Activated naive CD8-positive, alpha-beta T cell treated with anti-CD3 and anti-CD28 coated beads for 36 hours (primary cell): ENCODE results near the gene TTC4. TPM values are rescaled to one million over a fixed set of nuclear protein-coding genes. Genes with fewer than 3 reads are reported as not detected.

Experiments used
- DNase-seq: peaks from one replicate; pipeline ENCODE4 v3.0.0; 2021
- H3K27ac Mint-ChIP-seq: one replicate; pipeline ENCODE4 v1.8.0; 2022; ENCODE audit warnings: mild to moderate bottlenecking, moderate library complexity, mixed read lengths
- H3K27me3 Mint-ChIP-seq: one replicate; pipeline ENCODE4 v1.8.0; 2022; ENCODE audit warnings: mild to moderate bottlenecking, mixed read lengths
- H3K36me3 Mint-ChIP-seq: one replicate; pipeline ENCODE4 v1.8.0; 2021; ENCODE audit warnings: mild to moderate bottlenecking, mixed read lengths
- H3K4me1 Mint-ChIP-seq: one replicate; pipeline ENCODE4 v1.8.0; 2021; ENCODE audit warnings: mixed read lengths
- H3K4me3 Mint-ChIP-seq: one replicate; pipeline ENCODE4 v1.8.0; 2022; ENCODE audit warnings: mild to moderate bottlenecking, moderate library complexity, mixed read lengths
- H3K9me3 Mint-ChIP-seq: one replicate; pipeline ENCODE4 v1.8.0; 2022; ENCODE audit warnings: mixed read lengths
- total RNA-seq, 2 experiments: library from RNA; stranded (reverse); gene quantifications; one replicate each; pipeline ENCODE4 v1.2.3, GENCODE V29; 2021

TTC4 gene
- total RNA-seq, 2 experiments from 2014 or later: 40.1 to 41.4 TPM

- Mint-ChIP-seq H3K27ac (peak overlapping the region; percentile 94), H3K36me3 (peaks cover 18% of the 10 kb centered on the region), H3K9me3 (no peaks in the 10 kb centered on the region), H3K4me1 (peaks cover 29% of the 10 kb centered on the region), H3K4me3 (peak overlapping the region; percentile 91), H3K27me3 (no peaks in the 10 kb centered on the region)
- no peak for DNase-seq
Measured at GRCh38 chr1:54716299-54717047, 812 bp downstream of the TTC4 start.

DNA sequence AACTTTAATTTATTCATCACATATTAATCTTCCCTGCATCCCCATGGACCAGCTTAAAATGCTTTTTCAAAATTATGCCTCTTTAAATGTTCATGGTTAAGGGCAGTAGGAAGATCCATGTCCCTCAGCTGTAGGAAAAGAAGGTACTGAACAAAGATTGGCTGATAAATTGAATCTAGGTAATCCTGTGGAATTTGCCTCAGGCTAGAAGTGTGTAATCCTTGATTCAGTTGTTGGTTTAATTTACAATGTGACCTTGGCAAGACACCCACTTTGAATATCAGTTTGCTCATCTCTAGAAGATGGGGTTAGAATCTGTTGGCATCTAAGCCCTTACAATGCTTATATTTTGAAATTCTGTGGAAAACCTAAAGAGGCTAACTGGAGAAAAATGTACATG lies 6.1 kb downstream of the TTC4 start:
- Mint-ChIP-seq H3K4me1 (peaks cover 18% of the 10 kb centered on the region), H3K27me3 (no peaks in the 10 kb centered on the region), H3K36me3 (peaks cover 53% of the 10 kb centered on the region), H3K27ac (no peak overlapping the region), H3K4me3 (no peak overlapping the region), H3K9me3 (peaks cover 4% of the 10 kb centered on the region)
- DNase-seq: no peak

GRCh38 chr1:54723985-54724384 lies 8.3 kb downstream of the TTC4 start:
- H3K4me1 Mint-ChIP-seq: peaks cover 5% of the 10 kb centered on the region
- H3K36me3 Mint-ChIP-seq: peaks cover 55% of the 10 kb centered on the region
- no peak overlapping the region for H3K4me3 Mint-ChIP-seq
- peaks cover 4% of the 10 kb centered on the region for H3K9me3 Mint-ChIP-seq
- H3K27me3 Mint-ChIP-seq: no peaks in the 10 kb centered on the region
- DNase-seq: no peak
- H3K27ac Mint-ChIP-seq: no peak overlapping the region

DNA sequence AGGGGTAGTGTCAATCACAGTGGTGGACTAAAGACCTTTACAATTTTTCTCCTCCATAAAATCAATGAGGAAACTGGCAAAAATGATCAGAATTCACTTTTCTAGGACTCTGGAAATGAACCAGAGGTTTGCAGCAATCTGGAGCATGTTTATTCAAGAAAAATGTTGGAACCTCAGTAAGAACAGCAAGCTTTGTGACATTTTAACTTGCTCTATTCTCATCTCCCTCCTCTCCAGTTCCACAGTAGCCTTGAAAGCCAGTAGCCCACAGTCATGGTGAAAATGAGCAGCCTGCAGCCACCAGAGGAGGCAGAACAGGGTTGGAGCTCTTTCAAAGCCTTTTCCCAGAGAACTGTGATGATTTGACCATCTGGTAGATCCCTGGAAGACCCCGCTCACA lies 9.1 kb downstream of the TTC4 start:
- Mint-ChIP-seq H3K36me3 (peaks cover 54% of the 10 kb centered on the region), H3K4me3 (no peak overlapping the region), H3K4me1 (no peaks in the 10 kb centered on the region), H3K27ac (no peak overlapping the region), H3K9me3 (peaks cover 4% of the 10 kb centered on the region), H3K27me3 (no peaks in the 10 kb centered on the region)
- no peak for DNase-seq

- H3K27me3 Mint-ChIP-seq: no peaks in the 10 kb centered on the region
- no peak overlapping the region for H3K27ac Mint-ChIP-seq
- H3K36me3 Mint-ChIP-seq: peaks cover 57% of the 10 kb centered on the region
Measured at GRCh38 chr1:54728027-54728426, 12.4 kb downstream of the TTC4 start.

DNA sequence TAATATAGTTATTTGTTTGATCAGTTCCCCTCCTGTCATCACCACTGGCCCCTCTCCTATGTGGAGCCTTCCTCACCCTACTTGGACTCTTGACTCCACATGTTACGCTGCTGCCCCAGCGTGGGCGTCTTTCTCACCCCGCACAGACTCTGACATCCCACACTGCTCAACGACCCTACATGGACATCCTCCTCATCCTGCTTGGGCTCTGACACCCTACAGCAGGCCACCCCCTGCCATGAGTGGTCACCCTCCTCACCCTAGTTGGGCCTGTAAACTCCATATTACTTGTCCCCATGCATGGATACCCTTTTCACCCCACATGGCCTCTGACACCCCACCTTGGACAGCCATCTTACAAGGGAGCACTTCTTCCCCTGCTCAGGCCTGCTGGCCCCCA lies 21.0 kb downstream of the TTC4 start:
- H3K27ac Mint-ChIP-seq: no peak overlapping the region
- H3K9me3 Mint-ChIP-seq: no peaks in the 10 kb centered on the region
- no peak for DNase-seq
- no peaks in the 10 kb centered on the region for H3K4me1 Mint-ChIP-seq
- peaks cover 22% of the 10 kb centered on the region for H3K36me3 Mint-ChIP-seq
- H3K27me3 Mint-ChIP-seq: no peaks in the 10 kb centered on the region
- no peak overlapping the region for H3K4me3 Mint-ChIP-seq

More at GRCh38 chr1:54728027-54728426, 12.4 kb downstream of the TTC4 start:
- peaks cover 4% of the 10 kb centered on the region for H3K9me3 Mint-ChIP-seq
- no peak for DNase-seq
- H3K4me3 Mint-ChIP-seq: no peak overlapping the region
- H3K4me1 Mint-ChIP-seq: no peaks in the 10 kb centered on the region

DNA sequence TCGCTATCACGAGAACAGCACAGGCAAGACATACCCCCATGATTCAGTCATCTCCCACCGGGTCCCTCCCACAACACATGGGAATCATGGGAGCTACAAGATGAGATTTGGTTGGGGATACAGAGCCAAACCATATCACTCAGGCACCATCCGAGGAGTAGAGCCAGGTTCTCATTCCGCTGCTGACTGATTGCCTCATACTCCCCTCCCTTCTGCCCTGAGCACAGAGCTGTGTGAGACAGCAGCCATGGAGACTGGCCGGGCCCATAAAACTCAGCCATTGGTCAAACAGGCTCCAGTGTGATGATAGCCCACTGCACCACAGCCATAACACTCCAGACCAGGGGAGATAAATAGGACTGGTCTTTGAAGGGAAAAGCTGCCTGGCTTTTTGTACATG lies 22.6 kb downstream of the TTC4 start:
- H3K27ac Mint-ChIP-seq: no peak overlapping the region

DNA sequence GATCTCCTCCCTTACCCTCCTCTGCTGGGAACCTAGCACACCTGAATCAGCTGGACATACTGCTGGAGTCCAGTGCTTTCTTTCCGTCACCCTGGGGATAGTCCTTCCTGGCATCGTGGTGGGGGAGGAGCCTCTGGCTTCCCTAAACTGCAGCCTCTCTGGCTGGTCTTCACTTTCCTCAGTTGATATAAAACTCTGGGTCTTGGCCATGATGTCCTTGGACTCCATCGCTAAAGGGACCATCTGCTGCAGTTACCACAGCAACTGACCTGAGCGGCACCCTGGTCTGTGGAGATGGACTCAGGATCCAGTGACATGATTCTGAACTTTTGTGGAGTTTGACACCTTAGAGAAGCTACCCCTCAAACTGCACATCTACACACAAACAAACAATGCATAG lies 25.9 kb downstream of the TTC4 start:
- H3K4me3 Mint-ChIP-seq: no peak overlapping the region
- no peaks in the 10 kb centered on the region for H3K9me3 Mint-ChIP-seq
- peaks cover 20% of the 10 kb centered on the region for H3K36me3 Mint-ChIP-seq
- H3K27me3 Mint-ChIP-seq: no peaks in the 10 kb centered on the region
- no peak overlapping the region for H3K27ac Mint-ChIP-seq
- no peak for DNase-seq
- H3K4me1 Mint-ChIP-seq: no peaks in the 10 kb centered on the region

More for the DNA sequence above, 22.6 kb downstream of the TTC4 start:
- H3K4me1 Mint-ChIP-seq: no peaks in the 10 kb centered on the region
- H3K27me3 Mint-ChIP-seq: no peaks in the 10 kb centered on the region
- peaks cover 24% of the 10 kb centered on the region for H3K36me3 Mint-ChIP-seq
- H3K4me3 Mint-ChIP-seq: no peak overlapping the region
- H3K9me3 Mint-ChIP-seq: no peaks in the 10 kb centered on the region
- DNase-seq: no peak

DNA sequence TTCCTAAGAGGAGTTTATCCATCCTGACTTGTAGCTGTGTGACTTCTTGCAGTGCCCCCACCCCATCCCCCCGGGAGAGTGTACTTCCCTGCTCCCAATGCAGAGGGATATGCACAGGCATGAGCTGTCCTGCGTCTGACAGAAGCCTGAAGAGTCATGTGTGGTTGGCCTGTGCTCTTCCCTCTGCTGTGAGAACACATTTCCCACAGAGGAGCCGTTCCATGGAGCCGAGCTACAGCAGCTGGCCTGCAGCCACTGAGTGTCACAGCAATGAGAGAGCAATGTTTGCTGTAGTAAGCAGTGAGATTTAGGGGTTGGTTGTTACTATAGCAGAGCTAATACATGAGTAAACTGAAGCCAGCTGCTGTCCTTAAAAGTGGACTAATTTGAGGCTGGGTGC lies 26.6 kb downstream of the TTC4 start:
- no peak for DNase-seq
- Mint-ChIP-seq H3K36me3 (peaks cover 14% of the 10 kb centered on the region), H3K27me3 (no peaks in the 10 kb centered on the region), H3K4me3 (no peak overlapping the region), H3K4me1 (no peaks in the 10 kb centered on the region), H3K27ac (no peak overlapping the region), H3K9me3 (no peaks in the 10 kb centered on the region)

DNA sequence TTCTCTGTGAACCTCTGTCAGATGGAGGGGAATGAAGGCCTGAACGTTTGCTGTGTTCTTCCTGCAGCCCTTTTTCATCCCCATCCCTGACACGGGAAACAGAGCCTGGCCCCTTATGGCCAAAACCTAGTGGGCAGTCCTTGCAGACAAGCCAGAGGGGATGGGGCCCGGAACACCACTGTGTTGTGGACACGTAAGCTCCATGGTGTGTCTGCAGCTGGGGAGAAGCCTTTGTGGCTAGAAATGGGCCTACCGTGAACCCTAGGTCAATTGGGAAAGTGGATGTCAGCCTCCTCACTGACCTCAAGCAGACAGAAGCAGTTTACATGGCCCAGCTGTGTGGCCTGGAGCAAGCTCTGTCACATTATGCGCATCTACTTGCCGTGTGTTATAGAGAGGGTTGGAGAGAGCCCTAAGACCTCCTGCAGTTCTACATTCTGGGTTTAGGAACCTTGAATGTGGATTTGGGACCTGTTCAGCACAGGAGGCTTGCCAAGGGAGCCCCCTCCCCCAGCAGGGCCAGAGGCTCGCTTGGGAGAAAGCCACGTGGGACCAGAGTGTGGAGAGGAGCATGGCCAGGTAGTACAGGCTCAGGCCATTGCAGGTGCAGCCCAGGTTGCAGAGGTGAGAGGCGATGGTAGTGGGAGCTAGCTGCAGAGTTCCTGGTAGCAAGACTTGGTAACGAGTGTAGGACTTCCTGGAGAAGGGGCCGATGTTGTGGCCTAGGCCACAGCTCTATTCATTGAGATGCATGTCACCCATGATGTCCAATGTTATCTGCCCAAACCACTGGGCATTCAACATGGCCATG lies 28.0 kb downstream of the TTC4 start:
- Mint-ChIP-seq H3K4me3 (no peak overlapping the region), H3K36me3 (peaks cover 9% of the 10 kb centered on the region)

DNA sequence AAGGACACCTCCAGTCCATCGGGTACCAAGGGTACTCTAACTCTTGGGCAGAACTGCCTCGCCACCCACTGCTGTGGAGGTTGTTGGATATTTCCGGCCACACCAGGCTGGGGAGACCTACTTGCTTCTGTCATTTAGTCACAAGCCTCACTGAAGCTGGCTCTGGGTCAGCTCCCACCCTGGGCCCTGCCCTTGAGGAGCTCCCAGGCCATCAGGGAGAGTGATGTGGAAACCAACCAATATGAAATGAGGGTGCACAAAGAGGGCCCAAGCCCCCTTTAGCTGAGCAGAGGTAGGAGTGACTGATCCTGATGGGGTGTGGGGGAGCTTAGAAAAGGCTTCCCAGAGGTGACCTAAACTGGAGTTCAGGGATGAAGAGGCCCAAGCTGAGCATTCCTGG lies 29.0 kb downstream of the TTC4 start:
- Mint-ChIP-seq H3K27ac (no peak overlapping the region), H3K9me3 (no peaks in the 10 kb centered on the region), H3K4me1 (no peaks in the 10 kb centered on the region), H3K36me3 (peaks cover 9% of the 10 kb centered on the region), H3K4me3 (no peak overlapping the region), H3K27me3 (no peaks in the 10 kb centered on the region)
- no peak for DNase-seq

More for the DNA sequence above, 28.0 kb downstream of the TTC4 start:
- DNase-seq: no peak
- Mint-ChIP-seq H3K4me1 (no peaks in the 10 kb centered on the region), H3K27ac (no peak overlapping the region), H3K9me3 (no peaks in the 10 kb centered on the region), H3K27me3 (no peaks in the 10 kb centered on the region)

DNA sequence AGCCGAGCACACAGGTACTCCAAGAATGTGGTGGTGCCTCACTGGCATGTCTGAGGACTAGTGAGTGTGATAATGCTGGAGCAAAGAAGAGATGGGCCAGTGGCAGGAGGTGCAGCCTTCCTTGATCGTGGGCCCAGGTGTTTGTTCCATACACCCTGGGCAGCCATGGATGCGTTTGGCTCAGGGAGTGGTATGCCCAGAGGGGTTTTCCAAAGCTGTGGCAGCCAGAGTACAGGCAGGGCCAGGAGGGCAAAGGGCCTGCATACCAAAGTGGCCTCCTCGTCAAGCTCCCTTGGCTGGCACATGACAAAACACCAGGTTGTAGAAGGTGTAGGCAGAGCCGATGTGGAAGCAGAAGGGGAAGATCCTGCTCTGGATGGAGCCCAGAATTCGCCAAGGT lies 29.6 kb downstream of the TTC4 start:
- H3K4me1 Mint-ChIP-seq: no peaks in the 10 kb centered on the region

GRCh38 chr1:54745864-54746263 lies 30.2 kb downstream of the TTC4 start:
- DNase-seq: no peak
- no peak overlapping the region for H3K27ac Mint-ChIP-seq
- no peak overlapping the region for H3K4me3 Mint-ChIP-seq

More for the DNA sequence above, 29.6 kb downstream of the TTC4 start:
- DNase-seq: no peak
- H3K9me3 Mint-ChIP-seq: no peaks in the 10 kb centered on the region
- no peaks in the 10 kb centered on the region for H3K27me3 Mint-ChIP-seq
- peaks cover 9% of the 10 kb centered on the region for H3K36me3 Mint-ChIP-seq
- H3K27ac Mint-ChIP-seq: no peak overlapping the region
- H3K4me3 Mint-ChIP-seq: no peak overlapping the region

GRCh38 chr1:54748094-54748835 lies 32.6 kb downstream of the TTC4 start:
- peaks cover 2% of the 10 kb centered on the region for H3K36me3 Mint-ChIP-seq
- H3K9me3 Mint-ChIP-seq: no peaks in the 10 kb centered on the region
- no peak overlapping the region for H3K4me3 Mint-ChIP-seq

More at GRCh38 chr1:54745864-54746263, 30.2 kb downstream of the TTC4 start:
- Mint-ChIP-seq H3K4me1 (no peaks in the 10 kb centered on the region), H3K27me3 (no peaks in the 10 kb centered on the region), H3K36me3 (peaks cover 9% of the 10 kb centered on the region), H3K9me3 (no peaks in the 10 kb centered on the region)

DNA sequence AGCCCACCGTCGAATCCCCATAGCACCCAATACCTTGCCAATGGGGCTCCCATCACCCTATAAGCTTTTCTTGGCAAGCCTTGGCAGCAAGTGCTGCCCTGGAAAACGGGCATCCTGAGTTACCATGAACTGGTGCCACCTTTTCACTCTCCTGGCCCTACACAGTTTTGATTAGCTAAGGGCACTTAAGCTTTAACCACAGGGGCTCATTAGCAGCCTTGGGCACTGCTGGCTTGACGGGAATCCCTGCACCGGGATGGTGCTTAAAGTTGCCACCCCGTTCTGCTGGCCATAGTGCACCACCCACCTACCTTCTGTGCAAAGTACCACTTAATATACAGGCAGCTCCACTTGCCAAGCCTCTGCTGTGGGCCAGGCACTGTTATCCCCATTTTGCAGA lies 34.9 kb downstream of the TTC4 start:
- Mint-ChIP-seq H3K4me3 (no peak overlapping the region), H3K27ac (no peak overlapping the region), H3K36me3 (no peaks in the 10 kb centered on the region), H3K9me3 (no peaks in the 10 kb centered on the region), H3K27me3 (no peaks in the 10 kb centered on the region), H3K4me1 (no peaks in the 10 kb centered on the region)
- no peak for DNase-seq

More at GRCh38 chr1:54748094-54748835, 32.6 kb downstream of the TTC4 start:
- Mint-ChIP-seq H3K4me1 (no peaks in the 10 kb centered on the region), H3K27me3 (no peaks in the 10 kb centered on the region), H3K27ac (no peak overlapping the region)
- no peak for DNase-seq
